ENCODE measurements around the gene SHROOM3.

The SHROOM3 gene

GRCh38 chr4:76564123-76564915, 129.3 kb downstream of the SHROOM3 start:
- DNase-seq (ENCODE audit: low read depth in 3 of 3, low spot score in 1 of 3) = no peak

- DNase-seq (ENCODE audit: low read depth in 3 of 3, low spot score in 1 of 3) = no peak
Observed at GRCh38 chr4:76568262-76568661, 133.2 kb downstream of the SHROOM3 start.

GRCh38 chr4:76569225-76569624, 134.2 kb downstream of the SHROOM3 start:
- DNase-seq (ENCODE audit: low read depth in 3 of 3, low spot score in 1 of 3) = no peak

GRCh38 chr4:76569706-76570105, 134.7 kb downstream of the SHROOM3 start:
- DNase-seq (ENCODE audit: low read depth in 3 of 3, low spot score in 1 of 3) = no peak

GRCh38 chr4:76570141-76570973, 135.3 kb downstream of the SHROOM3 start:
- no peak for DNase-seq (ENCODE audit: low read depth in 3 of 3, low spot score in 1 of 3)

GRCh38 chr4:76571274-76571673, 136.2 kb downstream of the SHROOM3 start:
- no peak for DNase-seq (ENCODE audit: low read depth in 3 of 3, low spot score in 1 of 3)

GRCh38 chr4:76572224-76572623, 137.2 kb downstream of the SHROOM3 start:
- DNase-seq (ENCODE audit: low read depth in 3 of 3, low spot score in 1 of 3) = no peak

- DNase-seq (ENCODE audit: low read depth in 3 of 3, low spot score in 1 of 3) = no peak
Observed at GRCh38 chr4:76576824-76577223, 141.8 kb downstream of the SHROOM3 start.

- DNase-seq (ENCODE audit: low read depth in 3 of 3, low spot score in 1 of 3) = no peak
Observed at GRCh38 chr4:76578002-76578560, 143.1 kb downstream of the SHROOM3 start.

- no peak for DNase-seq (ENCODE audit: low read depth in 3 of 3, low spot score in 1 of 3)
Observed at GRCh38 chr4:76579596-76580375, 144.8 kb downstream of the SHROOM3 start.

GRCh38 chr4:76581077-76581962, 146.3 kb downstream of the SHROOM3 start:
- DNase-seq (ENCODE audit: low read depth in 3 of 3, low spot score in 1 of 3) = no peak

GRCh38 chr4:76582074-76582816, 147.2 kb downstream of the SHROOM3 start:
- no peak for DNase-seq (ENCODE audit: low read depth in 3 of 3, low spot score in 1 of 3)

- no peak for DNase-seq (ENCODE audit: low read depth in 3 of 3, low spot score in 1 of 3)
Observed at GRCh38 chr4:76582817-76583087, 147.7 kb downstream of the SHROOM3 start.

- DNase-seq (ENCODE audit: low read depth in 3 of 3, low spot score in 1 of 3) = no peak
Observed at GRCh38 chr4:76584241-76585152, 149.5 kb downstream of the SHROOM3 start.

- no peak for DNase-seq (ENCODE audit: low read depth in 3 of 3, low spot score in 1 of 3)
Observed at GRCh38 chr4:76585272-76585671, 150.2 kb downstream of the SHROOM3 start.

GRCh38 chr4:76585897-76586360, 150.9 kb downstream of the SHROOM3 start:
- no peak for DNase-seq (ENCODE audit: low read depth in 3 of 3, low spot score in 1 of 3)

- DNase-seq (ENCODE audit: low read depth in 3 of 3, low spot score in 1 of 3) = no peak
Observed at GRCh38 chr4:76588274-76588673, 153.2 kb downstream of the SHROOM3 start.

GRCh38 chr4:76589402-76589801, 154.4 kb downstream of the SHROOM3 start:
- no peak for DNase-seq (ENCODE audit: low read depth in 3 of 3, low spot score in 1 of 3)

All from stimulated activated CD4-positive, alpha-beta T cell treated with anti-CD3 and anti-CD28 coated beads, TNF-alpha, amount 100 ng/mL, for 1 hour (primary cell).